SIG-M5 treated with dmso at 0.1 percent for 504 hours (cell line): Measurements from ENCODE around the gene ERI2.
"Not testable (repeated sequence)": the region's sequence is repeated elsewhere in the genome, so short reads cannot be mapped to it uniquely, and the experiment has no call there.

Source experiments
- DNase-seq: peaks from one replicate; lab custom pipeline; 2025; ENCODE audit not compliant: unreplicated experiment; lab: John Stamatoyannopoulos, UW

The ERI2 gene

GRCh38 chr16:20818929-20819585 is 12.8 kb upstream of the ERI2 start:
- no peak for DNase-seq

DNA sequence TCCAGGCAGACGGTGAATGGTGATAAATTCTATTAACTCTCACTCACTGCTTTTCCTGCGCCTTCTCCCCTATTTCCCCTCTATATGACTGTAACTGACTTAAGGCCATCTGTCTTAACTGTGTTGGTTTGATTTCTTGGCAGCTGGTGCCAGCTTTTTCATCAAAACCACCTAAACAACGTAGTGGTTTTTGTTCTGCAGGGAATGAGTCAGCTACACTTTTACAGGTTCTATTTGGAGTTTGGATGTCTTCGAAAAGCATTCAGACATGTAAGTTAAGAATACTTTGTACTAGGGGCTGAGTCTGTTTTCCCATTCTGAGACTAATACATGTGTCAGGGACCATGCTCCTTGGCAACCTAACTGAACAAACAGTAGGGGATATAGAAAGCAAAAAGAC is 8.5 kb upstream of the ERI2 start:
- DNase-seq: no peak

- no peak for DNase-seq
Observed at GRCh38 chr16:20812510-20812909, 6.2 kb upstream of the ERI2 start.

DNA sequence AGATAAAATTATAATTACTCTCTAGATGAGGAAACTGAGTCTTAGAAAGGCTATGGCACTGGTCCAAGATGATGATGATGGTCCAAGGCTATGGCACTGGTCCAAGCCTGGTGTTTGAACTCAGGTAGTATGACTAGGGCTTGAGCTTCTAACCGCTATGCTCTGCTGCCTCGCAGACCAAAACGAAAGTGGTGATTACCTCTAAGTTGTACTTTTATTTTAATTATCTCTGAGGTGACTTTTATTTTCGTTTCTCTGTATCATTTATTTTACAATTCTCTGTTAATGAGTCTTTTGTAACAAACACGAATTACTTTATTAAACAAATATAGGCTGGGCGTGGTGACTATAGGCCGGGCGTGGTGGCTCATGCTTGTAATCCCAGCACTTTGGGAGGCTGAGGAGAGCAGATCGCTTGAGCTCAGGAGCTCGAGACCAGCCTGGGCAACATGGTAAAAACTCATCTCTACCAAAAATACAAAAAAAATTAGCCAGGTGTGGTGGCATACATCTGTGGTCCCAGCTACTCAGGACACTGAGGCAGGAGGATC is 5.7 kb upstream of the ERI2 start:
- DNase-seq: no peak

- DNase-seq: no peak
Observed at GRCh38 chr16:20807862-20808261, 1.6 kb upstream of the ERI2 start.

- not testable (repeated sequence) for DNase-seq
Observed at GRCh38 chr16:20805684-20806167, 546 bp downstream of the ERI2 start.

GRCh38 chr16:20803561-20804214 is 2.6 kb downstream of the ERI2 start:
- no peak for DNase-seq

GRCh38 chr16:20803192-20803560 is 3.1 kb downstream of the ERI2 start:
- no peak for DNase-seq

DNA sequence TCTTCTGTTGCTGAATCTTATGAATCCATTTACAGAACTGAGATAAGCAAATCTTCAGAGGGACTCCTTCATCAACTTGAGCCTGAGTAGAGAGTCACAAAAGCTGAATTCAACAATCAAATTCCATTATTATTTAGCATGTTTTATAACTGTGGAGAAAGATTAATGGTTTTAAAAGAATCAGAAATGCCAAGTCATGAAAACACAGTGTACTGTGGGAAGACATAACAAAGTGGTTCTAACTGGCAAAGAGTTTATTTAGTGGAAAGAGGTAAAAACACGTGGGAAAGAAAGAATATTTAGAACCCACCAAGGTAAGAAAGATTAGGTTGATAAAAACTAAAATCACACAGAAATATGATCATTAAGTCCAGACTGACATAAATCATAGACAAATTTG is 5.0 kb downstream of the ERI2 start:
- no peak for DNase-seq

GRCh38 chr16:20799599-20799998 is 6.7 kb downstream of the ERI2 start:
- DNase-seq: no peak

DNA sequence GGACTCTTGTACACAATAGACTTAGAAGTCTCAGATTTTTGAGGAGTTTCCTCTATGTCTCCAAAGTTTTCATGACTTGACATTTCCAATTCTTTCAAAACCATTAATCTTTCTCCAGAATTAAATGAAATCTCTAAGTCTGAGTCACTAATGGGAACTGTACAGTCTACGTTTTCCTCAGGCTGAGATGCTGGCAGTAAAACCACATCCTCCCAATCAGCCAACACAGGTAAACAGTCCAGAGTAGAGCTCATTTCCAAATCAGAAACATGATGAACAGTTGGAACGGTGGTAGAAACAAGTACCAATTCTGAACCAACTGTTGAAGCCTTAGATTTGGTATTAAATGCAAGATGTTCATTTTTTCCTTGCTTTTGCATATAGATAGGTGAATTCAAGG is 7.9 kb downstream of the ERI2 start:
- no peak for DNase-seq

- DNase-seq: no peak
Observed at GRCh38 chr16:20791923-20792612, 14.2 kb downstream of the ERI2 start.

- DNase-seq: no peak
Observed at GRCh38 chr16:20789130-20789529, 17.1 kb downstream of the ERI2 start.

GRCh38 chr16:20784204-20784603 is 22.1 kb downstream of the ERI2 start:
- DNase-seq: no peak

GRCh38 chr16:20782470-20782869 is 23.8 kb downstream of the ERI2 start:
- DNase-seq: no peak

- DNase-seq: peak; percentile 81
Observed at GRCh38 chr16:20781697-20782096, 24.6 kb downstream of the ERI2 start.

GRCh38 chr16:20774703-20775362 is 31.4 kb downstream of the ERI2 start:
- peak; percentile 80 for DNase-seq

- no peak for DNase-seq
Observed at GRCh38 chr16:20773679-20774078, 32.6 kb downstream of the ERI2 start.

DNA sequence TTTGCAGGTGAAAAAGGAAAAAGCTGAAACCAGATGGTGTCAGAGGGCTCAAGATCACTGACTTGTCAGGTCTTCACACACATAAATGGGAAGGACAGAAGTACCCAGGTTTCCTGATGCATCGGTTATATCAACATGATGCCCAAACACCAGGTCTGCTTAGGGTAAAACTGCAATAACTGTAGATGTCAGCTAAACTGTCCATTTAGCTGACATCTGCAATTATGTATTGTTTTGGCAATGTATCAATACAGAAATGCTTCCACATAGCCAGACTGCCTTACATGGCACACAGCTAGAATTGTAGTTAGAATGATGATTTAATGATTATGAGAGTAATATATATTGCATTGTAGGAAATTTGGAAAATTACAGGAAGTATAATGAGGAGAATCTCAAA is 37.5 kb downstream of the ERI2 start:
- DNase-seq: no peak

GRCh38 chr16:20768121-20768520 is 38.2 kb downstream of the ERI2 start:
- DNase-seq: no peak

DNA sequence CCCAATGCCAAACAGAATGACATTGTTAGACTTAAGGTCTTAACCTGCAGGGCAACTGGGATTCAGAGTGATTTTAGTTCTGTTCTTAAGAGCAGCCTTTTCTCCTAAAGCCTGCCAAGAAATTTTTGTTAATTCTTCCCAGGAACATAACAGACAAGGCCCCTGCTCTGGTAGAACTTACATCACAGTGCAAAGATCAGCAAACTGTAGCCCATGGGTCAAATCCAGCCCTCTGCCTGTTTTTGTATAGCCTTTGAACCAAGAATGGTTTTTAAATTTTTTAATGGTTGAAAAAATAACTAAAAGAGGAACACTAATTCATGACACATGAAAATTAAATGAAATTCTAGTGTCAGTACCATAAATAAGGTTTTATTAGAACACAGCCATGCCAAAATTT is 38.7 kb downstream of the ERI2 start:
- DNase-seq: no peak
